HG03460 (cell line): ENCODE results near the gene CDH13.

Source experiments
- ATAC-seq: cut with Tn5 transposase; IDR thresholded peaks from one replicate; pipeline ENCODE4 v1.9.1; 2021; ENCODE audit not compliant: unreplicated experiment

CDH13 gene

GRCh38 chr16:82626791-82627261 lies at the start of gene CDH13:
Gene CDH13, plus strand, starts transcription at chr16:82626969.
- ATAC-seq: no peak

GRCh38 chr16:82580298-82580890 lies 46.4 kb upstream of the CDH13 start:
- no peak for ATAC-seq

GRCh38 chr16:82582975-82583374 lies 43.8 kb upstream of the CDH13 start:
- no peak for ATAC-seq

GRCh38 chr16:82583422-82583821 lies 43.3 kb upstream of the CDH13 start:
- ATAC-seq: no peak

- ATAC-seq: no peak
Observed at GRCh38 chr16:82584553-82585152, 42.1 kb upstream of the CDH13 start.

- ATAC-seq: no peak
Observed at GRCh38 chr16:82585675-82586074, 41.1 kb upstream of the CDH13 start.

GRCh38 chr16:82586130-82586529 lies 40.6 kb upstream of the CDH13 start:
- no peak for ATAC-seq

GRCh38 chr16:82587289-82587688 lies 39.5 kb upstream of the CDH13 start:
- no peak for ATAC-seq

GRCh38 chr16:82589407-82589806 lies 37.4 kb upstream of the CDH13 start:
- ATAC-seq: no peak

GRCh38 chr16:82594114-82594513 lies 32.7 kb upstream of the CDH13 start:
- ATAC-seq: no peak

GRCh38 chr16:82598771-82599170 lies 28.0 kb upstream of the CDH13 start:
- ATAC-seq: no peak

GRCh38 chr16:82601989-82602640 lies 24.7 kb upstream of the CDH13 start:
- ATAC-seq: no peak

GRCh38 chr16:82603784-82604411 lies 22.9 kb upstream of the CDH13 start:
- no peak for ATAC-seq

GRCh38 chr16:82605076-82605475 lies 21.7 kb upstream of the CDH13 start:
- ATAC-seq: no peak

- no peak for ATAC-seq
Observed at GRCh38 chr16:82605863-82606620, 20.7 kb upstream of the CDH13 start.

- ATAC-seq: no peak
Observed at GRCh38 chr16:82609140-82609539, 17.6 kb upstream of the CDH13 start.

- ATAC-seq: no peak
Observed at GRCh38 chr16:82612263-82612662, 14.5 kb upstream of the CDH13 start.

GRCh38 chr16:82616356-82616755 lies 10.4 kb upstream of the CDH13 start:
- ATAC-seq: no peak

- ATAC-seq: no peak
Observed at GRCh38 chr16:82621781-82622180, 5.0 kb upstream of the CDH13 start.

GRCh38 chr16:82623241-82623640 lies 3.5 kb upstream of the CDH13 start:
- no peak for ATAC-seq
